K562 (cell line): ENCODE data around the gene LCTL. TPM values are rescaled to one million over a fixed set of nuclear protein-coding genes. Genes with fewer than 3 reads are reported as not detected.

Source experiments
- ARNT ChIP-seq, 2 experiments: fragments of 450-650 bp; IDR thresholded peaks; 2 replicates each; pipeline ENCODE4 v1.6.1; 2016; ENCODE audit warnings: mild to moderate bottlenecking in 1 of 2
- ESRRB ChIP-seq: fragments of 250-450 bp; sonication (Bioruptor Pico); IDR thresholded peaks from 2 replicates; pipeline ENCODE4 v1.5.0; 2020; ENCODE audit warnings: mild to moderate bottlenecking, moderate library complexity, borderline replicate concordance
- FOS ChIP-seq: IDR thresholded peaks from 3 replicates; pipeline ENCODE4 v1.6.1; 2011; ENCODE audit not compliant: insufficient read length; ENCODE audit errors: extremely low read depth
- FOXK1 ChIP-seq: sonication (generic); formaldehyde crosslinking; IDR thresholded peaks from 2 replicates; pipeline ENCODE4 v1.8.0; 2022; ENCODE audit warnings: missing genetic modification reagents, mild to moderate bottlenecking, borderline replicate concordance
- POLR2H ChIP-seq: IDR thresholded peaks from 2 replicates; pipeline ENCODE4 v1.6.1; 2016; ENCODE audit warnings: missing genetic modification characterization, low read depth, mild to moderate bottlenecking, control low read depth, missing compliant biosample characterization, moderate library complexity
- POLR3A ChIP-seq: IDR thresholded peaks from 2 replicates; pipeline ENCODE4 v1.6.1; 2011; ENCODE audit warnings: borderline replicate concordance, mild to moderate bottlenecking, moderate library complexity; ENCODE audit not compliant: insufficient read length, insufficient read depth; ENCODE audit errors: extremely low read depth
- PREB ChIP-seq: sonication (generic); formaldehyde crosslinking; IDR thresholded peaks from 2 replicates; pipeline ENCODE4 v1.8.1; 2023; ENCODE audit warnings: mild to moderate bottlenecking, missing genetic modification reagents
- RERE ChIP-seq: sonication (generic); formaldehyde crosslinking; IDR thresholded peaks from 2 replicates; pipeline ENCODE4 v1.8.0; 2023; ENCODE audit warnings: missing genetic modification reagents, mild to moderate bottlenecking, borderline replicate concordance
- SMARCA4 ChIP-seq: fragments of 450-650 bp; IDR thresholded peaks from 2 replicates; pipeline ENCODE4 v1.6.1; 2016
- SNRNP70 ChIP-seq: fragments of 200-400 bp; formaldehyde crosslinking; optimal IDR thresholded peaks from 2 replicates; pipeline ENCODE3; 2017; ENCODE audit warnings: low read depth, low read length
- XRCC3 ChIP-seq: fragments of 450-650 bp; IDR thresholded peaks from 2 replicates; pipeline ENCODE4 v1.6.1; 2017; ENCODE audit warnings: mild to moderate bottlenecking, moderate library complexity
- ZBTB49 ChIP-seq: sonication (generic); formaldehyde crosslinking; IDR thresholded peaks from 2 replicates; pipeline ENCODE4 v1.8.0; 2022; ENCODE audit warnings: missing genetic modification reagents, mild to moderate bottlenecking, borderline replicate concordance
- ZNF184 ChIP-seq: sonication (generic); formaldehyde crosslinking; IDR thresholded peaks from 2 replicates; pipeline ENCODE4 v1.5.0; 2020; ENCODE audit warnings: missing genetic modification reagents
- ZNF3 ChIP-seq: fragments of 250-450 bp; sonication (Bioruptor Pico); IDR thresholded peaks from 2 replicates; pipeline ENCODE4 v1.5.0; 2021; ENCODE audit warnings: mild to moderate bottlenecking, moderate library complexity
- ZNF431 ChIP-seq: sonication (generic); formaldehyde crosslinking; IDR thresholded peaks from 2 replicates; pipeline ENCODE4 v1.8.0; 2022; ENCODE audit warnings: mild to moderate bottlenecking, missing genetic modification reagents
- ZNF511 ChIP-seq: sonication (generic); formaldehyde crosslinking; IDR thresholded peaks from 2 replicates; pipeline ENCODE4 v1.8.0; 2022; ENCODE audit warnings: mild to moderate bottlenecking, missing genetic modification reagents
- ZNF778 ChIP-seq: fragments of 450-650 bp; formaldehyde crosslinking; IDR thresholded peaks from 2 replicates; pipeline ENCODE4 v1.4.0; 2020; ENCODE audit warnings: mild to moderate bottlenecking, moderate library complexity
- polyA plus RNA-seq, 8 experiments: library from polyadenylated mRNA; depleted of rRNA in 4 of 8; stranded (reverse) in 5 of 8; unstranded in 3 of 8; fragments of >200 nt; fragmentation: Nextera tagmentation in 2 of 8; fragmentation: Illumina TruSeq in 1 of 8; extraction: Ambion mirVana in 2 of 8; extraction: Trizol in 1 of 8; gene quantifications; 2 replicates each; pipeline versions ENCODE4 v1.2.1 to v1.2.3, GENCODE V29; 2011 to 2014; ENCODE audit warnings: inconsistent platforms in 1 of 8, missing spikeins in 1 of 8
- total RNA-seq, 7 experiments: library from RNA; depleted of rRNA in 6 of 7; stranded (reverse); fragments of >200 nt in 6 of 7; fragmentation: Illumina TruSeq in 2 of 7; extraction: Trizol in 2 of 7; gene quantifications; 2 replicates each; pipeline versions ENCODE4 v1.2.1 to v1.2.3, GENCODE V29; 2011 to 2021; ENCODE audit warnings: low replicate concordance in 1 of 7

LCTL gene
- total and polyA plus RNA-seq, 9 of the 15 experiments (the other 6 are each of a cell fraction or from before 2014, with no cell fraction given): 0.08 to 0.31 (median 0.17) TPM; not detected in 6

- TF ChIP-seq POLR2H (tag) (peak; percentile 98), XRCC3 (no peak), ARNT (IDR thresholded peaks at IDR 0.05) (peak; percentile 47 to 77; a peak in 2 of 4 replicates), SNRNP70 (no peak), ESRRB (CRISPR knock-in tag) (no peak), ZNF184 (CRISPR knock-in tag) (no peak), POLR3A (no peak), ZNF778 (CRISPR knock-in tag) (no peak), PREB (CRISPR knock-in tag) (no peak), FOS (no peak), ZNF431 (CRISPR knock-in tag) (0 out of 2 replicates have a peak, but pooled peaks have one; percentile 27), ZNF511 (CRISPR knock-in tag) (no peak; the same call in 1 of the 2 replicates), SMARCA4 (no peak), ZBTB49 (CRISPR knock-in tag) (no peak), FOXK1 (CRISPR knock-in tag) (no peak), RERE (no peak), ZNF3 (no peak)
These were observed 16.3 kb upstream of the LCTL start (continued) for GRCh38 chr15:66581972-66582537.
